H1 (cell line): ENCODE measurements around the gene FRMPD4. TPM values are rescaled to one million over a fixed set of nuclear protein-coding genes. Genes with fewer than 3 reads are reported as not detected.

ENCODE experiments used
- CBX5 ChIP-seq: fragments of 300-800, 300-1000 bp; sonication (generic); IDR thresholded peaks from 2 replicates; pipeline ENCODE4 v1.7.1; 2016; ENCODE audit warnings: antibody characterized with exemption, low read length, low read depth
- CBX8 ChIP-seq: fragments of 300-800, 300-1000 bp; sonication (generic); IDR thresholded peaks from 2 replicates; pipeline ENCODE4 v1.7.1; 2016; ENCODE audit warnings: low read depth, low read length, borderline replicate concordance
- HDAC2 ChIP-seq, 2 experiments: fragments of 300-600 bp in 1 of 2; sonication (generic) in 1 of 2; IDR thresholded peaks; 2 replicates each; pipeline ENCODE4 v1.6.1; 2011 to 2012; ENCODE audit warnings: low read depth in 2 of 2, low read length in 2 of 2, mild to moderate bottlenecking in 2 of 2, moderate library complexity in 2 of 2, borderline replicate concordance in 1 of 2, inconsistent platforms in 1 of 2
- KDM4A ChIP-seq: IDR thresholded peaks from one replicate; pipeline ENCODE4 v1.7.1; 2012; ENCODE audit warnings: low read depth, mild to moderate bottlenecking, moderate library complexity, low read length, inconsistent platforms; ENCODE audit not compliant: severe bottlenecking
- RXRA ChIP-seq: IDR thresholded peaks from 2 replicates; pipeline ENCODE4 v1.6.1; 2011; ENCODE audit warnings: low read depth, mild to moderate bottlenecking, low read length, moderate library complexity; ENCODE audit not compliant: insufficient read depth
- SIN3A ChIP-seq, 2 experiments: IDR thresholded peaks in 1 of 2; conservative IDR thresholded peaks in 1 of 2; 2 replicates each; pipeline ENCODE4 v1.6.1; 2011 to 2012; ENCODE audit warnings: low read length in 2 of 2, improper control_type of control experiment in 1 of 2, low read depth in 1 of 2, mild to moderate bottlenecking in 1 of 2
- TEAD4 ChIP-seq: IDR thresholded peaks from 2 replicates; pipeline ENCODE4 v1.6.1; 2012; ENCODE audit warnings: low read depth, low read length, inconsistent platforms, mixed read lengths
- polyA plus RNA-seq, 7 experiments: library from polyadenylated mRNA; depleted of rRNA in 3 of 7; stranded (reverse) in 5 of 7; unstranded in 2 of 7; fragments of >200 nt in 5 of 7; fragments of 200-250 nt in 2 of 7; gene quantifications; 1 replicate in 5 of 7; 2 replicates in 1 of 7; 4 replicates in 1 of 7; pipeline versions ENCODE4 v1.2.1 to v1.2.3, GENCODE V29; 2011 to 2013; ENCODE audit warnings: missing spikeins in 2 of 7, mixed read lengths in 2 of 7
- total RNA-seq: library from RNA; stranded (reverse); fragmentation: NEBNext Ultra II Directional; extraction: Animal tissue kit (Norgen Biotek cat#: 25700); gene quantifications from 2 replicates; pipeline ENCODE4 v1.2.1, GENCODE V29; 2021
- TF ChIP-seq, protein P1 (sequence below): IDR thresholded peaks from 2 replicates; pipeline ENCODE4 v1.6.1; 2012; ENCODE audit warnings: inconsistent platforms

The FRMPD4 gene
- total and polyA plus RNA-seq, 2 of the 8 experiments (the other 6 are each of a cell fraction or from before 2014, with no cell fraction given) = 0.02 to 0.37 TPM

GRCh38 chrX:12249997-12250396 is 111.7 kb downstream of the FRMPD4 start (continued):
- TF ChIP-seq SIN3A (conservative IDR thresholded peaks at IDR 0.05 in 1 of 2, IDR thresholded peaks at IDR 0.05 in 1 of 2; ENCODE audit: low read depth in 1 of 2, low read length in 2 of 2) (no peak), RXRA (no peak), CBX8 (no peak), TEAD4 (no peak), KDM4A (no peak), HDAC2 (IDR thresholded peaks at IDR 0.05; ENCODE audit: borderline replicate concordance in 1 of 2, low read depth in 2 of 2, low read length in 2 of 2) (no peak), CBX5 (no peak)
- TF ChIP-seq, protein P1, sequence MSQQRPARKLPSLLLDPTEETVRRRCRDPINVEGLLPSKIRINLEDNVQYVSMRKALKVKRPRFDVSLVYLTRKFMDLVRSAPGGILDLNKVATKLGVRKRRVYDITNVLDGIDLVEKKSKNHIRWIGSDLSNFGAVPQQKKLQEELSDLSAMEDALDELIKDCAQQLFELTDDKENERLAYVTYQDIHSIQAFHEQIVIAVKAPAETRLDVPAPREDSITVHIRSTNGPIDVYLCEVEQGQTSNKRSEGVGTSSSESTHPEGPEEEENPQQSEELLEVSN = no peak
